ENCODE data around the gene TEX51. TPM values are rescaled to one million over a fixed set of nuclear protein-coding genes. Genes with fewer than 3 reads are reported as not detected.

TEX51 gene
- total RNA-seq, 1 experiment from 2014 or later = not detected

- no peak for TF ChIP-seq MAX (IDR thresholded peaks at IDR 0.05)
- TF ChIP-seq POLR2A (IDR thresholded peaks at IDR 0.05; ENCODE audit: borderline replicate concordance, extremely low read depth, insufficient read depth, insufficient read length) = no peak
- no peak for TF ChIP-seq CEBPB (IDR thresholded peaks at IDR 0.05; ENCODE audit: low read depth)
- TF ChIP-seq TCF7L2 (IDR thresholded peaks at IDR 0.05; ENCODE audit: borderline replicate concordance, extremely low read depth, insufficient read depth, insufficient read length) = no peak
- no peak for TF ChIP-seq FOSL1 (IDR thresholded peaks at IDR 0.05; ENCODE audit: low read depth)
- TF ChIP-seq ZBTB33 (IDR thresholded peaks at IDR 0.05; ENCODE audit: extremely low read depth, insufficient replicate concordance, low read length) = no peak
- TF ChIP-seq ELF1 (IDR thresholded peaks at IDR 0.05; ENCODE audit: borderline replicate concordance, low read depth) = no peak
- TF ChIP-seq EGR1 (IDR thresholded peaks at IDR 0.05; ENCODE audit: low read depth) = no peak
- no peak for TF ChIP-seq RAD21 (IDR thresholded peaks at IDR 0.05; ENCODE audit: low read depth)
- TF ChIP-seq SRF (IDR thresholded peaks at IDR 0.05; ENCODE audit: low read depth) = no peak
These were observed 41.6 kb downstream of the TEX51 start (continued) for GRCh38 chr2:126940331-126940730.

GRCh38 chr2:126942427-126943203 is 43.9 kb downstream of the TEX51 start:
- Histone ChIP-seq H3K27me3 (ENCODE audit: insufficient read depth, low read length) (peaks cover 22% of the 10 kb centered on the region), H3K27ac (ENCODE audit: low read depth, low read length) (no peak overlapping the region)

More at GRCh38 chr2:126942427-126943203, 43.9 kb downstream of the TEX51 start:
- peaks cover 6 to 9% of the 10 kb centered on the region in 2 experiments; a peak in 2 of 4 replicates for H3K9me3 ChIP-seq (ENCODE audit: control insufficient read depth in 1 of 2, insufficient read depth in 1 of 2, low read depth in 1 of 2, low read length in 2 of 2)
- TF ChIP-seq EZH2 (IDR thresholded peaks at IDR 0.05) = no peak
- no peak for TF ChIP-seq SP1 (IDR thresholded peaks at IDR 0.05; ENCODE audit: low read depth)
- no peak for TF ChIP-seq ELF1 (IDR thresholded peaks at IDR 0.05; ENCODE audit: borderline replicate concordance, low read depth)
- no peak for TF ChIP-seq JUND (IDR thresholded peaks at IDR 0.05)
- H3K4me1 ChIP-seq (ENCODE audit: control insufficient read depth in 1 of 2, insufficient read depth in 2 of 2, low read length in 2 of 2) = no peaks in the 10 kb centered on the region
- RAD21 ChIA-PET (ENCODE audit: low non-redundant PET in 1 of 2, low total read pairs in 2 of 2, uncharacterized antibody in 2 of 2, unreplicated experiment in 2 of 2) = no interaction called here
- no peaks in the 10 kb centered on the region for H3K9me2 ChIP-seq (ENCODE audit: insufficient read depth)
- CTCF ChIA-PET = no interaction called here
- no peaks in the 10 kb centered on the region for H4K20me1 ChIP-seq (ENCODE audit: insufficient read depth)
- H3K36me3 ChIP-seq (ENCODE audit: control insufficient read depth in 1 of 2, insufficient read depth in 2 of 2, low read length in 2 of 2) = no peaks in the 10 kb centered on the region
- H2AFZ ChIP-seq (ENCODE audit: low read depth, low read length, poor library complexity, severe bottlenecking) = no peak overlapping the region
- no peak overlapping the region for H3K9ac ChIP-seq (ENCODE audit: low read length)
- intact Hi-C loops (cut with micrococcal nuclease) = no loop called here
- no peaks in the 10 kb centered on the region for H3K79me2 ChIP-seq (ENCODE audit: insufficient read depth, low read length)
- BruUV-seq (replicated peaks) = no TSS peak
- ATAC-seq (no peak), DNase-seq (ENCODE audit: low read depth, low spot score) (no peak)
- POLR2A ChIA-PET = no interaction called here
- H3K4me2 ChIP-seq (ENCODE audit: low read length) = no peak overlapping the region
- H3K4me3 ChIP-seq (replicated peaks in 1 of 2; ENCODE audit: low read depth in 1 of 2, low read length in 2 of 2) = no peak overlapping the region

Measured in HCT116 (cell line).